Ishikawa (cell line): ENCODE results near the gene POU2F2.

Experiments used
- CEBPB ChIP-seq: IDR thresholded peaks from 2 replicates; pipeline ENCODE4 v1.6.1; 2012
- CREB1 ChIP-seq: IDR thresholded peaks from 2 replicates; pipeline ENCODE4 v1.6.1; 2012; ENCODE audit warnings: low read depth
- EGR1 ChIP-seq: IDR thresholded peaks from 2 replicates; pipeline ENCODE4 v1.6.1; 2012
- EP300 ChIP-seq: IDR thresholded peaks from 2 replicates; pipeline ENCODE4 v1.6.1; 2012; ENCODE audit warnings: borderline replicate concordance
- FOXM1 ChIP-seq: IDR thresholded peaks from 2 replicates; pipeline ENCODE4 v1.6.1; 2012; ENCODE audit warnings: low read depth, borderline replicate concordance
- NFIC ChIP-seq: IDR thresholded peaks from 2 replicates; pipeline ENCODE4 v1.6.1; 2012
- RAD21 ChIP-seq: IDR thresholded peaks from 2 replicates; pipeline ENCODE4 v1.6.1; 2012; ENCODE audit warnings: low read depth
- TAF1 ChIP-seq: IDR thresholded peaks from 2 replicates; pipeline ENCODE4 v1.6.1; 2012; ENCODE audit warnings: low read depth, mild to moderate bottlenecking
- TCF12 ChIP-seq: IDR thresholded peaks from 2 replicates; pipeline ENCODE4 v1.6.1; 2012; ENCODE audit warnings: low read depth
- TEAD4 ChIP-seq: IDR thresholded peaks from 2 replicates; pipeline ENCODE4 v1.6.1; 2012
- YY1 ChIP-seq: IDR thresholded peaks from 2 replicates; pipeline ENCODE4 v1.6.1; 2012; ENCODE audit warnings: low read depth
- ZBTB7A ChIP-seq: IDR thresholded peaks from 2 replicates; pipeline ENCODE4 v1.6.1; 2012; ENCODE audit warnings: low read depth
- TF ChIP-seq, protein P1 (sequence below): IDR thresholded peaks from 2 replicates; pipeline ENCODE4 v1.6.1; 2012
- TF ChIP-seq, protein P2 (sequence below): IDR thresholded peaks from 2 replicates; pipeline ENCODE4 v1.6.1; 2012; ENCODE audit warnings: low read depth, mild to moderate bottlenecking
- TF ChIP-seq, protein P3 (sequence below): IDR thresholded peaks from 2 replicates; pipeline ENCODE4 v1.6.1; 2012

Gene POU2F2

DNA sequence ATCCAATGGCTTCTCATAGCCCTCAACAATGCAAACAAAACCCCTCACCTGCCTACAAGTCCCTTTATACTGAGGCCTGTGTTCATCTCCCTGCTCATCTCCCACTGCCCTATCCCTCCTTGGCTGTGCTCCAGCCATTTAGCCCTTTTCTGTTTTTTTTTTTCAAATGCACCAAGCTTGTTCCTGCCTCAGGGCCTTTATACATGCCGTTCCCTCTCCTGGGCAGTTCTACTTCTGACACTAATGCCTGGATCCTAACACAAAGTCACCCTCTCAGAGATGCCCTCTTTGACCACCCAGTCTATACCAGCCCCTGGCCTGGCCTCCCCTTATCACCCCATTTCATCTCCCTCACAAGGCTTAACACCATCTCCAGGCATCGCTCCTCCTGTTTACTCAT, 29.4 kb downstream of the POU2F2 start:
- TF ChIP-seq, protein P1, sequence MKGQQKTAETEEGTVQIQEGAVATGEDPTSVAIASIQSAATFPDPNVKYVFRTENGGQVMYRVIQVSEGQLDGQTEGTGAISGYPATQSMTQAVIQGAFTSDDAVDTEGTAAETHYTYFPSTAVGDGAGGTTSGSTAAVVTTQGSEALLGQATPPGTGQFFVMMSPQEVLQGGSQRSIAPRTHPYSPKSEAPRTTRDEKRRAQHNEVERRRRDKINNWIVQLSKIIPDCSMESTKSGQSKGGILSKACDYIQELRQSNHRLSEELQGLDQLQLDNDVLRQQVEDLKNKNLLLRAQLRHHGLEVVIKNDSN, result no peak
- TF ChIP-seq YY1 (no peak), CEBPB (no peak), EP300 (no peak), EGR1 (no peak), NFIC (no peak), CREB1 (no peak), ZBTB7A (no peak), RAD21 (no peak), TAF1 (no peak), TEAD4 (no peak), FOXM1 (no peak), TCF12 (no peak)
- TF ChIP-seq, protein P2, sequence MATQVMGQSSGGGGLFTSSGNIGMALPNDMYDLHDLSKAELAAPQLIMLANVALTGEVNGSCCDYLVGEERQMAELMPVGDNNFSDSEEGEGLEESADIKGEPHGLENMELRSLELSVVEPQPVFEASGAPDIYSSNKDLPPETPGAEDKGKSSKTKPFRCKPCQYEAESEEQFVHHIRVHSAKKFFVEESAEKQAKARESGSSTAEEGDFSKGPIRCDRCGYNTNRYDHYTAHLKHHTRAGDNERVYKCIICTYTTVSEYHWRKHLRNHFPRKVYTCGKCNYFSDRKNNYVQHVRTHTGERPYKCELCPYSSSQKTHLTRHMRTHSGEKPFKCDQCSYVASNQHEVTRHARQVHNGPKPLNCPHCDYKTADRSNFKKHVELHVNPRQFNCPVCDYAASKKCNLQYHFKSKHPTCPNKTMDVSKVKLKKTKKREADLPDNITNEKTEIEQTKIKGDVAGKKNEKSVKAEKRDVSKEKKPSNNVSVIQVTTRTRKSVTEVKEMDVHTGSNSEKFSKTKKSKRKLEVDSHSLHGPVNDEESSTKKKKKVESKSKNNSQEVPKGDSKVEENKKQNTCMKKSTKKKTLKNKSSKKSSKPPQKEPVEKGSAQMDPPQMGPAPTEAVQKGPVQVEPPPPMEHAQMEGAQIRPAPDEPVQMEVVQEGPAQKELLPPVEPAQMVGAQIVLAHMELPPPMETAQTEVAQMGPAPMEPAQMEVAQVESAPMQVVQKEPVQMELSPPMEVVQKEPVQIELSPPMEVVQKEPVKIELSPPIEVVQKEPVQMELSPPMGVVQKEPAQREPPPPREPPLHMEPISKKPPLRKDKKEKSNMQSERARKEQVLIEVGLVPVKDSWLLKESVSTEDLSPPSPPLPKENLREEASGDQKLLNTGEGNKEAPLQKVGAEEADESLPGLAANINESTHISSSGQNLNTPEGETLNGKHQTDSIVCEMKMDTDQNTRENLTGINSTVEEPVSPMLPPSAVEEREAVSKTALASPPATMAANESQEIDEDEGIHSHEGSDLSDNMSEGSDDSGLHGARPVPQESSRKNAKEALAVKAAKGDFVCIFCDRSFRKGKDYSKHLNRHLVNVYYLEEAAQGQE, result no peak
- TF ChIP-seq, protein P3, sequence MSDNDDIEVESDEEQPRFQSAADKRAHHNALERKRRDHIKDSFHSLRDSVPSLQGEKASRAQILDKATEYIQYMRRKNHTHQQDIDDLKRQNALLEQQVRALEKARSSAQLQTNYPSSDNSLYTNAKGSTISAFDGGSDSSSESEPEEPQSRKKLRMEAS, result no peak

DNA sequence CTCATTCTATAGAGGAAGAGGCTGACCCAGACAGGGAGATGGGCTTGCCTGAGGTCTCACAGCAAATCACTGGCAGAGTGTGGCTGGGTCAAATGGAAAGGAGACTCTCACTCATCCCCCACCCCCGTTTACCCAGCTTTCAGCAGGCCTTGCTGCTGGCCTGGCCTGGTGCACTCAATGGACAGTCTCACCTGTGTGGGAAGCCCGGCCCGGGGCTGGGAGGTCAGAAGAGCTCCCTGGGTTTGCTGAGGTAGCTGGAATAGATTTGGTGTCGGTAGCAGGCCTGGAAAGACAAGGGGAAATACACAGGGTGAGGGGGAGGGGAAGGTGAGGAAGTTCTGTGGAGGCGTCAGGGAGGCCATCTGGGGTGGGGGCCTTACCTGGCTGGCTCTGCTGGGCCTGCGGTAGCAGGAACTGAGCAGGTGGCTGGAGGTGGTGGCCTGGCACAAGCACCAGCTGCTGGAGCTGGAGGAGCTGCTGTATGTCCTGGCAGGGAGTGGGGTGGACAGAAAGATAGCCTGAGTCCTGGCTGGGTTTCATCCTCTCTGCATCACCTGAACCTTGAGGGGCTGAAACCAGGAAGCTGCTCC, 32.8 kb downstream of the POU2F2 start:
- TF ChIP-seq EP300 (no peak), NFIC (no peak), CEBPB (no peak), TEAD4 (no peak)
- TF ChIP-seq, protein P3, result no peak
- TF ChIP-seq, protein P1, result no peak

DNA sequence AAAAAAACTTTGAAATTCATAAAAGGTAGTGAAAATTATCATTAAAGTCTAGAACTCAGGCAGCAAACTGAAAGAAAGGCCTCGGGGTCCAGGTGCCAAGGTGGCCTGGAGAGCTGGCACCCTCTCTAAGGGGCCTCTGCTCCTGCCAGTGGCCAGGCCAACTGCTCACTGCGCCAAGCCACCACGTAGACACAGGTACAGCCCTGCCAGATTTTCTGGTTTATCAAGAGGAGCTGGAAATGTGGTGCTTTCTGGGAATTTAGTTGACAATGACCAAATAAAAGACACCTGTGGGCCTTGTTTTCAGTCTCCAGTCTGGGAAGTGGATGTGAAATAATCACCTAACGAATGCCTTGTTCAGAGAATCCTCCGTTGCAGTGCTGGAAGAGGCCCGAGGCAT, 33.5 kb downstream of the POU2F2 start:
- TF ChIP-seq TEAD4 (no peak), YY1 (no peak), CEBPB (no peak), RAD21 (no peak), TCF12 (no peak), EP300 (no peak), NFIC (no peak), EGR1 (no peak), CREB1 (no peak), TAF1 (no peak), ZBTB7A (no peak)
- TF ChIP-seq, protein P3, result no peak
- TF ChIP-seq, protein P1, result no peak
- TF ChIP-seq, protein P2, result no peak

DNA sequence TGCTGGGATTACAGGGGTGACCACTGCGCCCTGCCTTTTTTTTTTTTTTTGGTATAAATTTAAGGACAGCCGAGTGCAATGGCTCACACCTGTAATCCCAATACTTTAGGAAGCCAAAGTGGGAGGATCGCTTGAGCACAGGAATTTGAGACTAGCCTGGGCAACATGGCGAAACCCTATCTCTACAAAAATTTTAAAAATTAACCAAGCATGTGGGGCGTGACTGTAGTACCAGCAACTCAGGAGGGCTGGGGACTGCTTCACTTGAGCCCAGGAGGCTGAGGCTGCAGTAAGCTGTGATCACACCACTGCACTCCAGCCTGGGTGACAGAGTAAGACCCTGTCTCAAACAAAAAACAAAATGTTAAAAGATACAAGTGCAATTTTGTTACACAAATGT, 34.8 kb downstream of the POU2F2 start:
- no peak for TF ChIP-seq TCF12
- no peak for TF ChIP-seq YY1
- TF ChIP-seq, protein P2, result no peak
- TF ChIP-seq TAF1, result no peak
- no peak for TF ChIP-seq NFIC
- TF ChIP-seq EP300, result no peak
- TF ChIP-seq EGR1, result no peak
- no peak for TF ChIP-seq RAD21
- no peak for TF ChIP-seq CREB1
- TF ChIP-seq, protein P3, result no peak
- TF ChIP-seq, protein P1, result no peak
